H9 (cell line): Measurements from ENCODE around the gene MXD3. TPM values are rescaled to one million over a fixed set of nuclear protein-coding genes. Genes with fewer than 3 reads are reported as not detected.

ENCODE experiments used
- DNase-seq: peaks from one replicate; pipeline ENCODE4 v3.0.0-alpha.2; 2017
- H2AFZ ChIP-seq: one replicate; pipeline ENCODE4 v1.6.1; 2013; ENCODE audit warnings: mild to moderate bottlenecking, low read length, control low read depth, moderate library complexity
- H2AK5ac ChIP-seq: 2 replicates; pipeline ENCODE4 v1.6.1; 2013; ENCODE audit warnings: low read length, control low read depth, mixed read lengths; ENCODE audit not compliant: insufficient read length
- H2BK120ac ChIP-seq: one replicate; pipeline ENCODE4 v1.6.1; 2013; ENCODE audit warnings: low read depth, mild to moderate bottlenecking, low read length, control low read depth, inconsistent platforms; ENCODE audit not compliant: poor library complexity, severe bottlenecking
- H2BK12ac ChIP-seq: 2 replicates; pipeline ENCODE4 v1.6.1; 2013; ENCODE audit warnings: low read length, control low read depth, mixed read lengths, low read depth; ENCODE audit not compliant: insufficient read length
- H2BK15ac ChIP-seq: 2 replicates; pipeline ENCODE4 v1.6.1; 2013; ENCODE audit warnings: low read depth, low read length, control low read depth
- H2BK20ac ChIP-seq: one replicate; pipeline ENCODE4 v1.6.1; 2013; ENCODE audit warnings: low read depth, mild to moderate bottlenecking, low read length, control low read depth, inconsistent platforms; ENCODE audit not compliant: poor library complexity, severe bottlenecking
- H2BK5ac ChIP-seq: 2 replicates; pipeline ENCODE4 v1.6.1; 2013; ENCODE audit warnings: low read length, control low read depth, mixed read lengths; ENCODE audit not compliant: insufficient read length
- H3K14ac ChIP-seq: 2 replicates; pipeline ENCODE4 v1.6.1; 2013; ENCODE audit warnings: low read length, control low read depth; ENCODE audit not compliant: insufficient read depth
- H3K18ac ChIP-seq: 2 replicates; pipeline ENCODE4 v1.6.1; 2013; ENCODE audit warnings: low read depth, mild to moderate bottlenecking, mixed read lengths, low read length, control low read depth; ENCODE audit not compliant: insufficient read length
- H3K23ac ChIP-seq: 2 replicates; pipeline ENCODE4 v1.6.1; 2013; ENCODE audit warnings: low read length, control low read depth, mixed read lengths, low read depth; ENCODE audit not compliant: insufficient read length
- H3K23me2 ChIP-seq: 2 replicates; pipeline ENCODE4 v1.6.1; 2013; ENCODE audit warnings: low read depth, mild to moderate bottlenecking, mixed read lengths, low read length, control low read depth; ENCODE audit not compliant: insufficient read length, poor library complexity, severe bottlenecking
- H3K27ac ChIP-seq: 2 replicates; pipeline ENCODE4 v1.5.1; 2013; ENCODE audit warnings: low read length, control low read depth, mixed read lengths, low read depth; ENCODE audit not compliant: insufficient read length
- H3K27me3 ChIP-seq: 2 replicates; pipeline ENCODE4 v1.6.1; 2013; ENCODE audit warnings: low read length, control low read depth, inconsistent platforms; ENCODE audit not compliant: insufficient read depth
- H3K4ac ChIP-seq: 2 replicates; pipeline ENCODE4 v1.6.1; 2013; ENCODE audit warnings: low read depth, mild to moderate bottlenecking, control low read depth, inconsistent platforms, low read length, moderate library complexity
- H3K4me1 ChIP-seq: 2 replicates; pipeline ENCODE4 v1.6.1; 2013; ENCODE audit warnings: low read length, control low read depth, inconsistent platforms; ENCODE audit not compliant: insufficient read depth
- H3K4me2 ChIP-seq: 2 replicates; pipeline ENCODE4 v1.6.1; 2013; ENCODE audit warnings: low read length, control low read depth, mixed read lengths; ENCODE audit not compliant: insufficient read length, insufficient read depth
- H3K56ac ChIP-seq: 2 replicates; pipeline ENCODE4 v1.6.1; 2013; ENCODE audit warnings: low read depth, mild to moderate bottlenecking, mixed read lengths, low read length, control low read depth; ENCODE audit not compliant: insufficient read length
- H3K79me1 ChIP-seq: 2 replicates; pipeline ENCODE4 v1.6.1; 2013; ENCODE audit warnings: low read depth, mild to moderate bottlenecking, moderate library complexity, low read length, control low read depth, inconsistent platforms; ENCODE audit not compliant: insufficient read depth, poor library complexity, severe bottlenecking
- H3K79me2 ChIP-seq: 2 replicates; pipeline ENCODE4 v1.6.1; 2013; ENCODE audit warnings: low read length, control low read depth, inconsistent platforms; ENCODE audit not compliant: insufficient read depth
- H3K9ac ChIP-seq: 2 replicates; pipeline ENCODE4 v1.6.1; 2013; ENCODE audit warnings: low read length, control low read depth, mixed read lengths; ENCODE audit not compliant: insufficient read length; ENCODE audit errors: extremely low read depth
- H3K9me3 ChIP-seq: one replicate; pipeline ENCODE4 v1.6.1; 2013; ENCODE audit warnings: low read depth, low read length, inconsistent platforms; ENCODE audit not compliant: control insufficient read depth
- H3T11ph ChIP-seq: one replicate; pipeline ENCODE4 v1.6.1; 2013; ENCODE audit warnings: mild to moderate bottlenecking, low read length, control low read depth, inconsistent platforms
- H4K20me1 ChIP-seq: one replicate; pipeline ENCODE4 v1.6.1; 2013; ENCODE audit not compliant: control insufficient read depth, insufficient read length, insufficient read depth
- H4K5ac ChIP-seq: 2 replicates; pipeline ENCODE4 v1.6.1; 2013; ENCODE audit warnings: low read depth, mild to moderate bottlenecking, mixed read lengths, low read length, control low read depth; ENCODE audit not compliant: insufficient read length
- H4K8ac ChIP-seq: replicated peaks from 2 replicates; pipeline ENCODE4 v1.6.1; 2013; ENCODE audit warnings: low read length, control low read depth, mixed read lengths, low read depth; ENCODE audit not compliant: insufficient read length
- H4K91ac ChIP-seq: 2 replicates; pipeline ENCODE4 v1.6.1; 2013; ENCODE audit warnings: low read depth, mild to moderate bottlenecking, moderate library complexity, mixed read lengths, low read length, control low read depth; ENCODE audit not compliant: insufficient read length
- H3K27ac Mint-ChIP-seq, 3 experiments: 2 replicates in 2 of 3; 3 replicates in 1 of 3; pipeline ENCODE4 v1.8.0; 2020 to 2021; ENCODE audit warnings: mixed read lengths in 3 of 3, mild to moderate bottlenecking in 1 of 3, moderate library complexity in 1 of 3
- H3K27me3 Mint-ChIP-seq: 2 replicates; pipeline ENCODE4 v1.8.0; 2021; ENCODE audit warnings: low read depth, mild to moderate bottlenecking, moderate library complexity, mixed read lengths
- H3K36me3 Mint-ChIP-seq, 3 experiments: 2 replicates in 2 of 3; 3 replicates in 1 of 3; pipeline ENCODE4 v1.8.0; 2020 to 2021; ENCODE audit warnings: low read depth in 3 of 3, mixed read lengths in 3 of 3; ENCODE audit not compliant: insufficient read depth in 1 of 3
- H3K4me1 Mint-ChIP-seq, 2 experiments: 2 replicates each; pipeline ENCODE4 v1.8.0; 2020; ENCODE audit warnings: mixed read lengths in 2 of 2
- H3K4me3 Mint-ChIP-seq, 2 experiments: 2 replicates in 1 of 2; 3 replicates in 1 of 2; pipeline ENCODE4 v1.8.0; 2020 to 2021; ENCODE audit warnings: mild to moderate bottlenecking in 2 of 2, mixed read lengths in 2 of 2, moderate library complexity in 1 of 2
- H3K9me3 Mint-ChIP-seq, 2 experiments: 2 replicates in 1 of 2; 3 replicates in 1 of 2; pipeline ENCODE4 v1.8.0; 2020; ENCODE audit warnings: mild to moderate bottlenecking in 2 of 2, mixed read lengths in 2 of 2, moderate library complexity in 1 of 2
- CTCF ChIP-seq: fragments of 200-600 bp; sonication (generic); conservative IDR thresholded peaks from 3 replicates; pipeline ENCODE4 v1.8.0; 2021; ENCODE audit warnings: antibody characterized with exemption, mild to moderate bottlenecking
- WGBS: extraction: QIAGEN DNeasy Blood & Tissue Kit; methylation state at CpG from one replicate; pipeline ENCODE4 v1.1.7; 2013; ENCODE audit warnings: missing lambda C conversion rate, low lambda C conversion rate, mixed read lengths; ENCODE audit not compliant: insufficient read length; ENCODE audit errors: extremely low coverage; 5-methylcytosine and 5-hydroxymethylcytosine counted together
- total RNA-seq: library from RNA; stranded (reverse); gene quantifications from 2 replicates; pipeline ENCODE4 v1.2.1, GENCODE V29; 2021

The MXD3 gene
- total RNA-seq, 1 experiment from 2014 or later, result 9.8 TPM

GRCh38 chr5:177359860-177360259, 48.2 kb upstream of the MXD3 start:
- Mint-ChIP-seq H3K4me1 (peaks cover 11 to 24% of the 10 kb centered on the region in 2 experiments), H3K27ac (peak overlapping the region in 1 of 3 experiments; percentile 65; a peak in 1 of 7 replicates), H3K27me3 (peaks cover 49% of the 10 kb centered on the region), H3K4me3 (no peak overlapping the region), H3K9me3 (peaks cover 3 to 4% of the 10 kb centered on the region in 2 experiments; a peak in 3 of 5 replicates), H3K36me3 (no peaks in the 10 kb centered on the region)
- no peak overlapping the region for H2BK15ac ChIP-seq
- H2BK20ac ChIP-seq, result no peak overlapping the region
- H3K27me3 ChIP-seq, result no peaks in the 10 kb centered on the region
- no peaks in the 10 kb centered on the region for H4K20me1 ChIP-seq
- no peak overlapping the region for H3K27ac ChIP-seq
- H3K23me2 ChIP-seq, result peaks cover 4% of the 10 kb centered on the region
- no peak overlapping the region for H3K4ac ChIP-seq
- no peak overlapping the region for H2BK5ac ChIP-seq
- H2AK5ac ChIP-seq, result no peak overlapping the region
- no peaks in the 10 kb centered on the region for H3K79me2 ChIP-seq
- H3T11ph ChIP-seq, result no peak overlapping the region
- no peak overlapping the region for H4K5ac ChIP-seq
- no peak overlapping the region for H2BK120ac ChIP-seq
- no peaks in the 10 kb centered on the region for H3K79me1 ChIP-seq
- no peaks in the 10 kb centered on the region for H3K9me3 ChIP-seq
- no peak overlapping the region for H2AFZ ChIP-seq
- WGBS, result no CpG with 5 or more reads among the region's 3 CpGs
- peaks cover 4% of the 10 kb centered on the region; the same call in 1 of the 2 replicates for H3K4me1 ChIP-seq
- no peak overlapping the region for H4K91ac ChIP-seq
- no peak overlapping the region for H3K56ac ChIP-seq
- no peak overlapping the region for H4K8ac ChIP-seq
- H2BK12ac ChIP-seq, result no peak overlapping the region
- H3K9ac ChIP-seq, result no peak overlapping the region
- no peak overlapping the region for H3K4me2 ChIP-seq
- H3K23ac ChIP-seq, result no peak overlapping the region
- no peak for TF ChIP-seq CTCF
- DNase-seq, result no peak
- H3K14ac ChIP-seq, result no peak overlapping the region
- H3K18ac ChIP-seq, result no peak overlapping the region
